ENCODE data around the gene MT2A.

MT2A gene

DNA sequence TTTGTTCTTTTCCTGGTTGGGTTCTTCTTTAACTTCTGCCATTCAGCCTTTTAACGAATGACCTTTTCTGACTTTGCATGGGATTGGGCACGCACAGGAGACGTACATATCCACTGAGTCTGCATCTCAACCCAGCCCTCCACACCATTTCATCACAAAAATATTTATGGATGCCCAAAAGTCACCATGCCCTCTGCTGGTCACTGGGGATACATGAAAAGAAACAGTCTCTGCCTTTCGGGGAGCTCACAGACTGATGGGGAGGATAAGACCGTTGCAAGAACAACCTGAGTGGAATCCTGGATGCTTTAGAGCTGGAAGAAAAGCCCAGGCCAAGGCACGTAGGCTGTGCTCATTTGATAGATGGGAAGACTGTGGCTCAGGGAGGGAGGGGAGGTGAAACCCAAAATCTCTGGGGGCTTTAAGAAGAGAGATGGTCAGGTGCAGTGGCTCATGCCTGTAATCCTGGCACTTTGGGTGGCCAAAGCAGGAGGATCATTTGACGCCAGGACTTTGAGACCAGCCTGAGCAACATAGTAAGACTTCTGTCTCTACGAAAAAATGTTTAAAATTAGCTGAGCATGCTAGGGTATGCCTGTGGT, 7.9 kb upstream of the MT2A start:
- no peak for DNase-seq (ENCODE audit: low read depth, low spot score)

DNA sequence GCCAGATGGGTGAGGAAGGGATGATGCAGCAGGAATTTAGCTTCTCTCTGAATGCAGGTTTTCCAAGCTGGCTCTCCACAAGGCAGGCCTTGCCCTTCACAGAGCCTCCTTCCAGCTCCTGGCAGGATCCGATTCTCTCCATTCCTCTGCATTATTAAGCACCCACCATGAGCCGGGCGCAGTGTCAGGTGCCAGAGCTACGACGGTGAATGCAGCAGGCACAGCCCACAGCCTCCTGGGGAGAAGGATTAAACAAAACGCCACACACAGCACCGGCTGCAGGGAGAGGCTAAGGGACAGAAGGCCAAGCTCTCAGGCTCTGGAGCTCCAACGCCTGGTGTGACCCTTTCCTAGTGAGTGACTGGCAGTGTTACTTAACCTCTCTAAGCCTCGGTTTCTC, 7.1 kb upstream of the MT2A start:
- no peak for DNase-seq (ENCODE audit: low read depth, low spot score)

- no peak for DNase-seq (ENCODE audit: low read depth, low spot score)
Measured at GRCh38 chr16:56603589-56603988, 4.8 kb upstream of the MT2A start.

- DNase-seq (ENCODE audit: low read depth, low spot score) = no peak
Measured at GRCh38 chr16:56604966-56605365, 3.4 kb upstream of the MT2A start.

- no peak for DNase-seq (ENCODE audit: low read depth, low spot score)
Measured at GRCh38 chr16:56605475-56605874, 2.9 kb upstream of the MT2A start.

DNA sequence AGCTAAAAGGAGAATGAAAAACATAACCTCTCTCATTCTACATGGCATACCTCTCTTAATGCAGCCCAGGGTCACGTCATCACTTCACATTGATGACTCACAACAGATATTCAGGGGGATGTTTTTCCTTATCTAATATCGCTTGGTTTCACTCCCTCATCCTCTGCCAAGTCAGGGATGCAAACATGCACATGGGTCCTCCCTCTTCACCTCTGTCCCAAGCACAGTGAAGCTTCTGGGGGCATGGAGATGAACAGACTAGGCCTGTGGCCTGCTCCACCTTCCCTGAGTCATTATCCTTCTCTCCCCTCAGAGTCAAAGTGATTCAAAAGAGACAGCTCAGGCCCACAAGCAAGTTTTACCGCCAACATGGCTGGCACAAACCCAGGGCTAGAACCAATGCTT, 2.3 kb upstream of the MT2A start:
- DNase-seq (ENCODE audit: low read depth, low spot score) = no peak

- DNase-seq (ENCODE audit: low read depth, low spot score) = no peak
Measured at GRCh38 chr16:56606476-56607108, 1.8 kb upstream of the MT2A start.

DNA sequence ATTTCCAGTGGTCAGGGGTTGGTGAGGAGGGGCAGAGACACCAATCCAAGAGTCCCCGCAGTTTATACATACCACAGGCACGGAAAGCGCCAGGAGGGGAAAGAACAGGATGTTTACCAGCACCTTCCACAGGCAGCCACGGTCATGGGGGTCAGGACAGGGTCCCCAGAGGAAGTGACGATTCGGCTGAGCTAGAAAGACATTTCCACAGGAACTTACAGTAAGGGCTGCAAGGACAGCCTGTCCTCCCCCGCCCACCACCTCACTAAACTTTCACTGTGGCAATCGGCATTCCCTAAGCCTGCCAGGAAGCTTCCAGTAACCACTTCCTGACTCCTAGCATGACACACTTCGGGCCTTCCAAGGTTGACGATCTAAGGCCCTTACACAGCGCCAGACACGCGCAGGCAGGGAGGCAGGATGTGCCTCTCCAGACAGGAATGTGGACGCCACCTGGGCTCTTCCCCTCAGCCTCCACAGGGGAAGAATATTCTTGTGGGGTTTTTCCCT, 1.2 kb upstream of the MT2A start:
- DNase-seq (ENCODE audit: low read depth, low spot score) = no peak

DNA sequence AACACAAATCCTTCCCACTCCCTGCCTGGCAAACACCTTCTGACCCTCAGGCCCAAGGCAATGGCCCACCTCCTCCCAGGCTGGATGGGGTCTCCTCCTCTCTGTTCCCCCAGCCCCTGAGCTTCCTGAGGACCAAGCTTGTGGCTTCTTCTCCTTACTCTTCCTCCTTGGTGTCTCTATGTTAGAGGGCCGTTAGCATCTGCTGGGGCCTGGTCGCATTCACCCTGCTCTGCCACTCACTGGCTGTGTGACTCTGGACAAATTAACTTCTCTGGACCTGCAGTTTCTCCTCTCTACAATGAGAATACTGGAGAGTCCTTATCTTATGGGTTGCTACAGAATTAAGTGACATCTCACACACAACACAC, 725 bp upstream of the MT2A start:
- DNase-seq (ENCODE audit: low read depth, low spot score) = no peak

GRCh38 chr16:56608876-56609462, 585 bp downstream of the MT2A start:
- no peak for DNase-seq (ENCODE audit: low read depth, low spot score)

GRCh38 chr16:56609463-56609921, 1.1 kb downstream of the MT2A start:
- peak; percentile 66 for DNase-seq (ENCODE audit: low read depth, low spot score)

DNA sequence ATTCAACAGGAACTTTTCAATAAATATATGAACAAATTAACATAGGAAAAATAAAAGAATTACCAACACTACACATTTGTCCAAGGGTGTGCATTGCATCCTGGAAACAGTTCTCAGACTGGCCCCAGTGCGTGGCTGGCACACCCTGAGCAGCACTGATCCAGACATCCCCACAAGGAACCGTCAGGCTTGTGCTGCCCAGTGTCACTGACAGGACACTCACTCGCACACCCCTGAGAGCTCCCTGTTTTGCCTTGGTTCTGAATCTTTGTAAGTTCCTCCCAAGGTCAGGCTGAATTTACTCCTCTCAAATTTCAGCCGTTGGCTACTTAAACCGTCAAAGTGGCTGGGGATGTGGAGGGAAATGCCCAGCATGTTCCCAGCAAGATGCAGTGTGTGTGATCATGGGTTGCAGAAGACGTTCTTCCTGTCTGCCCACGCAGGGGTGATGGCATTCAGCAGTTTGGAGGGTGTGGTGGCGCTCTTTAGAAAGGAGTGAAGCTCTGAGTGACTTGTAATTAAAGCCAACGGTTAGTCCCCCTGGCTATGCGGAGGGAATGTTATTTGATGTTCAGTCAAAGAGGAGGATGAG, 1.7 kb downstream of the MT2A start:
- peak; percentile 49 for DNase-seq (ENCODE audit: low read depth, low spot score)

GRCh38 chr16:56610609-56611111, 2.3 kb downstream of the MT2A start:
- no peak for DNase-seq (ENCODE audit: low read depth, low spot score)

GRCh38 chr16:56611281-56611833, 3.0 kb downstream of the MT2A start:
- no peak for DNase-seq (ENCODE audit: low read depth, low spot score)

DNA sequence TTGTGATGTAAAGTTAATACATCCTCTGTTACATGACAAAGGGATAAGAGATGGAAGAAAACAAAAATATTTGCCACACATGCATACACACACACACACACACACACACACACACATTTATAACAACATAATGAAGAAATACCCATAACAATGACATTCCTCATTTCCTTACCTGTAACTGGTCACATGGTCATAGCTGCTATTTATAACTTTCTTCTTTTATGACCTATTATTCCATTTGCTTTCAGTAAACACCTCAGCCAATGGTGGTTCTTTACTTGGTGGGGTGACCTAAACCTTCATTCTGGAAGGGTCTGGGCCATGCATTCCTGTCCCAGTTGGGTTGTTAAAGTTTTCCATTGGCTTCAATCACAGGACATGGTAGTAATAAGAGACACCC, 5.3 kb downstream of the MT2A start:
- no peak for DNase-seq (ENCODE audit: low read depth, low spot score)

GRCh38 chr16:56614549-56614991, 6.2 kb downstream of the MT2A start:
- DNase-seq (ENCODE audit: low read depth, low spot score) = no peak

- no peak for DNase-seq (ENCODE audit: low read depth, low spot score)
Measured at GRCh38 chr16:56615353-56615752, 7.0 kb downstream of the MT2A start.

DNA sequence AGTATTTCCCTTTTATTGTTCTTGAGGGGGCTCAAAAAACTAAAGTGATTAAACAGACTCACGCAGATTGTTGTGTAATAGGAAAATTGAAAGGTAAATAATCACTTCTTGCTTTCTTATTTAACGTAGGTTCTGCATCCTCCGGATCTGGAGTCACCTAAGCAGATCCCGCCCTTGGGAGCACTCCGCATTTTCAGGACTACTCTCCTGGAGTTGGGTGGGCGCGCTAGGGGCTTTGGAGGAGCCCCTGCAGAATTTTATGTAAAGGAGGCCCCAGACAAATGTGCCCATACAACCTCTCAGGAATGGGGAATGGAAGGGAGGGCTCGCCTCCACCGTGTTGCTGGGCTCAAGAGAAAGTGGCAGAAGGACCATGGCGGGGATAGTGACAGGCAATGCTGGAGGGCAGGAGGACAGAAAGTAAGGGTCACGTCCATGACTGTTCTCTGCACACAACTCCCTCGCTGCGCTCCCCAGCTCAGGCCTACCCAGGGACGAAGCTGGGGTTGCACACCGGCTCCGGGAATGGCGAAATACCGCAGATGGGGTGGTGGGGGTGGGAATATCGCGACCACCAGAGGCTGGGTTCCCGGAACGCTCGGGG, 8.3 kb downstream of the MT2A start:
- DNase-seq (ENCODE audit: low read depth, low spot score) = no peak

DNA sequence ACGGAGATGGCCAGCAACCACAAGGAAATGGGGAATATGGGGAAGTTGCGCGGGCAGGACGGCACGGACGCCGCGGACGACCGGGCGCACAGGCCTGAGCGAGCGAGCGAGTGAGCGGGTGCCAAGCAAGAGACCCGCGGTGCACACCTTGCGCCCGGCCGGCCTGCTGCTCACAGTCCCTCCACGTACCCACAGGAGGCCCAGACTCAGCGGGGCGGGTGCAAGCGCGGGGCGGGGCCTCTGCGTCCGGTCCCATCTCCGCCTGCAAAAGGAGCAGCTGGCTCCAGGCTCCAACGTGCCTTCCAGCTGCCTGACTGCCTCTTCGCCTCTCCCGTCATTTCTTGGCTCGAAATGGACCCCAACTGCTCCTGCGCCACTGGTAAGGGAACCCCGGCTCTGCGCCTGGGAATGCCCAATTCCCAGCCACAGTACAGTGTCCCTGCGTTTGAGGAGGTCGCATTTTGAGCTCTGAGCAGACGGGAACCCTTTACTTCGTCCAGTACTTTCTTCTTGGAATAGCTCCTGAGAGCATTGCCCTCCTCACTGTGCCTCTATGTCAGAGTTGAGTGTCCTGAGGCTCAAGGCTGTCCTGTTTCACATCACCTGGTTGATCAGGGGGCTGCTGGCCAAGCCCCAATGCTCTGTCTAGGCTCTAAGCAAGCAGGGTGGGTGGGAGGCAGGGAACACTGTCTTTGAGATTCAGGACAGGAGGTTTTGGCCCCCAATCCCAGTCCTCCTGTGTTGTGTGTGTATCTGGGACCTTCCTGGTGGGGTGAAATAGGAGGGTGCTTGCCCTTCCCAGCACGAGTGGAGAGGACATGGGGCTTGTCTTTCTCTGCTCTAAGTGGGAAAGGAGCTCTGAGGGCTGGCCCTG, 9.1 kb downstream of the MT2A start:
- no peak for DNase-seq (ENCODE audit: low read depth, low spot score)

DNA sequence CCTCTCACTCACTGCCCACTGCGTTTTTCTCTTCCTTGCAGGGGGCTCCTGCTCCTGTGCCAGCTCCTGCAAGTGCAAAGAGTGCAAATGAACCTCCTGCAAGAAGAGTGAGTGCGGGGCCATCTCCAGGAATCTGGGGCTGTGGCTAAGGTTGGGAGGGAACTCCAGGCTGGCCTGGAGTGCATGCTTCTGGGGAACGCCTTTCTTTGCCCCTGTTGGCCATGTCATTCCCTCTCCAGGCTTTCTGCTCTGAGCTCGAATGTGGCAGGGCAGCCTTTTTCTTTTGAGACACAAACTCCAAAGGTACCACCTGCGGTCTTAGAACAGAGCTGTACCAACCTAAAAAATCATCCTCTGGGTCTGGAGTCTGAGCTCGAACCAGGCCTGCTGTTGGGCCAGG, 9.8 kb downstream of the MT2A start:
- DNase-seq (ENCODE audit: low read depth, low spot score) = no peak

All from activated naive CD8-positive, alpha-beta T cell treated with anti-CD3 and anti-CD28 coated beads, Interleukin-2, amount 50 U/mL, for 16 hours (primary cell).